ENCODE data around the gene EPN2.
A peak's percentile ranks its signal among the peaks of the same experiment; 100 is the strongest.

EPN2 gene

GRCh38 chr17:19360772-19361171 is 123.6 kb downstream of the EPN2 start:
- no peaks in the 10 kb centered on the region for H3K27me3 ChIP-seq (ENCODE audit: control insufficient read depth, insufficient read depth, low read length)
- no peak overlapping the region for H3K9ac ChIP-seq
- no peaks in the 10 kb centered on the region for H3K9me3 ChIP-seq (ENCODE audit: control insufficient read depth, low read length)
- peaks cover 25% of the 10 kb centered on the region for H3K4me1 ChIP-seq
- no peak overlapping the region for H2AFZ ChIP-seq
- H3K36me3 ChIP-seq (ENCODE audit: control insufficient read depth, insufficient read depth, low read length) = no peaks in the 10 kb centered on the region
- H3K4me2 ChIP-seq (ENCODE audit: low read length) = no peak overlapping the region
- H3K79me2 ChIP-seq = peaks cover 5% of the 10 kb centered on the region
- no peak overlapping the region for H3K4me3 ChIP-seq (ENCODE audit: low read depth, low read length)
- TF ChIP-seq CTCF (IDR thresholded peaks at IDR 0.05) = no peak
- H3K27ac ChIP-seq = no peak overlapping the region

- Histone ChIP-seq H3K4me1 (peaks cover 25% of the 10 kb centered on the region), H3K9ac (no peak overlapping the region), H3K36me3 (ENCODE audit: control insufficient read depth, insufficient read depth, low read length) (no peaks in the 10 kb centered on the region), H2AFZ (peak overlapping the region; percentile 96), H3K4me2 (ENCODE audit: low read length) (no peak overlapping the region), H3K79me2 (peaks cover 5% of the 10 kb centered on the region), H3K9me3 (ENCODE audit: control insufficient read depth, low read length) (no peaks in the 10 kb centered on the region), H3K27me3 (ENCODE audit: control insufficient read depth, insufficient read depth, low read length) (no peaks in the 10 kb centered on the region), H3K4me3 (ENCODE audit: low read depth, low read length) (no peak overlapping the region), H3K27ac (no peak overlapping the region)
- no peak for TF ChIP-seq CTCF (IDR thresholded peaks at IDR 0.05)
Measured at GRCh38 chr17:19361326-19361725, 124.2 kb downstream of the EPN2 start.

GRCh38 chr17:19361944-19362276 is 124.7 kb downstream of the EPN2 start:
- Histone ChIP-seq H3K27ac (peak overlapping the region; percentile 88), H3K9me3 (ENCODE audit: control insufficient read depth, low read length) (no peaks in the 10 kb centered on the region), H3K27me3 (ENCODE audit: control insufficient read depth, insufficient read depth, low read length) (no peaks in the 10 kb centered on the region), H3K4me1 (peaks cover 25% of the 10 kb centered on the region), H3K4me3 (ENCODE audit: low read depth, low read length) (peak overlapping the region; percentile 86), H3K79me2 (peaks cover 5% of the 10 kb centered on the region), H2AFZ (peak overlapping the region; percentile 96), H3K9ac (peak overlapping the region; percentile 83), H3K4me2 (ENCODE audit: low read length) (peak overlapping the region; percentile 88), H3K36me3 (ENCODE audit: control insufficient read depth, insufficient read depth, low read length) (no peaks in the 10 kb centered on the region)
- no peak for TF ChIP-seq CTCF (IDR thresholded peaks at IDR 0.05)

- peak within 1 kb of the TSS; percentile 96 for H2AFZ ChIP-seq
- no peaks in the 10 kb centered on the region for H3K9me3 ChIP-seq (ENCODE audit: control insufficient read depth, low read length)
- TF ChIP-seq CTCF (IDR thresholded peaks at IDR 0.05) = peak; percentile 99
- peaks cover 25% of the 10 kb centered on the region for H3K4me1 ChIP-seq
- peak within 1 kb of the TSS; percentile 88 for H3K4me2 ChIP-seq (ENCODE audit: low read length)
- H3K4me3 ChIP-seq (ENCODE audit: low read depth, low read length) = peak within 1 kb of the TSS; percentile 86
- H3K9ac ChIP-seq = peak within 1 kb of the TSS; percentile 83
- no peaks in the 10 kb centered on the region for H3K27me3 ChIP-seq (ENCODE audit: control insufficient read depth, insufficient read depth, low read length)
- peaks cover 5% of the 10 kb centered on the region for H3K79me2 ChIP-seq
- no peaks in the 10 kb centered on the region for H3K36me3 ChIP-seq (ENCODE audit: control insufficient read depth, insufficient read depth, low read length)
- H3K27ac ChIP-seq = peak within 1 kb of the TSS; percentile 88
Measured at GRCh38 chr17:19362277-19363113, 125.3 kb downstream of the EPN2 start, which contains the start of gene B9D1. B9D1 (minus strand) TSS chr17:19362723; CDS start chr17:19362569, 154 bp downstream.

GRCh38 chr17:19363114-19363438 is 125.9 kb downstream of the EPN2 start:
- H3K79me2 ChIP-seq = peaks cover 5% of the 10 kb centered on the region

More at GRCh38 chr17:19363114-19363438, 125.9 kb downstream of the EPN2 start:
- H3K27ac ChIP-seq = peak overlapping the region; percentile 88
- H3K27me3 ChIP-seq (ENCODE audit: control insufficient read depth, insufficient read depth, low read length) = no peaks in the 10 kb centered on the region
- no peak overlapping the region for H3K9ac ChIP-seq
- no peaks in the 10 kb centered on the region for H3K36me3 ChIP-seq (ENCODE audit: control insufficient read depth, insufficient read depth, low read length)
- peak overlapping the region; percentile 86 for H3K4me3 ChIP-seq (ENCODE audit: low read depth, low read length)
- peaks cover 25% of the 10 kb centered on the region for H3K4me1 ChIP-seq
- H3K4me2 ChIP-seq (ENCODE audit: low read length) = peak overlapping the region; percentile 88
- no peak for TF ChIP-seq CTCF (IDR thresholded peaks at IDR 0.05)
- no peaks in the 10 kb centered on the region for H3K9me3 ChIP-seq (ENCODE audit: control insufficient read depth, low read length)
- peak overlapping the region; percentile 96 for H2AFZ ChIP-seq

All from parathyroid adenoma (tissue), 2 donors.